ENCODE measurements around the gene STH. TPM values are rescaled to one million over a fixed set of nuclear protein-coding genes. Genes with fewer than 3 reads are reported as not detected.

Gene STH
- polyA plus RNA-seq, 1 donor (not counting 4 experiments of a cell fraction or from before 2014, with no cell fraction given), result not detected

GRCh38 chr17:46030752-46031151 lies 31.7 kb downstream of the STH start:
- H3K36me3 ChIP-seq (ENCODE audit: control insufficient read depth in 2 of 2, extremely low read depth in 1 of 2, insufficient read depth in 2 of 2, low read length in 2 of 2), result peaks cover 36 to 37% of the 10 kb centered on the region in 2 experiments
- no peaks in the 10 kb centered on the region for H3K4me1 ChIP-seq (ENCODE audit: control insufficient read depth, extremely low read depth, insufficient read depth, low read length)
- H3K79me2 ChIP-seq (ENCODE audit: control insufficient read depth, insufficient read depth, low read length), result no peaks in the 10 kb centered on the region
- dilution Hi-C loops (cut with MboI; ENCODE audit: extremely low pct_ligation_motif_present, low sequenced_read_pairs), result no loop called here
- H3K9ac ChIP-seq (ENCODE audit: control insufficient read depth, extremely low read depth, insufficient read depth, low read length), result no peak overlapping the region
- no peaks in the 10 kb centered on the region for H4K20me1 ChIP-seq (ENCODE audit: control insufficient read depth, extremely low read depth, insufficient read depth, low read length)
- DNase-seq (ENCODE audit: low read depth, low spot score), result no peak
- H3K27me3 ChIP-seq (ENCODE audit: control insufficient read depth, extremely low read depth, insufficient read depth, low read length), result no peaks in the 10 kb centered on the region
- H3K27ac ChIP-seq (ENCODE audit: control insufficient read depth, insufficient read depth, low read length), result no peak overlapping the region
- H3K4me3 ChIP-seq (ENCODE audit: control insufficient read depth in 2 of 3, extremely low read depth in 1 of 3, insufficient read depth in 2 of 3, low read depth in 1 of 3, low read length in 3 of 3), result no peak overlapping the region
- H3K4me2 ChIP-seq (ENCODE audit: control insufficient read depth, extremely low read depth, insufficient read depth, low read depth, low read length), result no peak overlapping the region
- no peak overlapping the region for H2AFZ ChIP-seq (ENCODE audit: control insufficient read depth, low read length)
- H3K9me1 ChIP-seq (ENCODE audit: control insufficient read depth, extremely low read depth, insufficient read depth, low read length), result no peaks in the 10 kb centered on the region
- TF ChIP-seq CTCF (optimal IDR thresholded peaks at IDR 0.05 in 1 of 3, IDR thresholded peaks at IDR 0.05 in 1 of 3, conservative IDR thresholded peaks at IDR 0.05 in 1 of 3; ENCODE audit: extremely low read depth in 1 of 3, insufficient read depth in 2 of 3, low read length in 3 of 3), result no peak
- TF ChIP-seq EZH2 (IDR thresholded peaks at IDR 0.05; ENCODE audit: low read length), result no peak
- H3K9me3 ChIP-seq (ENCODE audit: control insufficient read depth, low read depth, low read length), result no peaks in the 10 kb centered on the region
- FAIRE-seq, result no peak

- Histone ChIP-seq H3K9me3 (ENCODE audit: control insufficient read depth, low read depth, low read length) (no peaks in the 10 kb centered on the region), H2AFZ (ENCODE audit: control insufficient read depth, low read length) (no peak overlapping the region), H3K27ac (ENCODE audit: control insufficient read depth, insufficient read depth, low read length) (no peak overlapping the region), H3K36me3 (ENCODE audit: control insufficient read depth in 2 of 2, extremely low read depth in 1 of 2, insufficient read depth in 2 of 2, low read length in 2 of 2) (peaks cover 34 to 39% of the 10 kb centered on the region in 2 experiments), H3K4me1 (ENCODE audit: control insufficient read depth, extremely low read depth, insufficient read depth, low read length) (no peaks in the 10 kb centered on the region), H4K20me1 (ENCODE audit: control insufficient read depth, extremely low read depth, insufficient read depth, low read length) (no peaks in the 10 kb centered on the region), H3K79me2 (ENCODE audit: control insufficient read depth, insufficient read depth, low read length) (no peaks in the 10 kb centered on the region), H3K9me1 (ENCODE audit: control insufficient read depth, extremely low read depth, insufficient read depth, low read length) (no peaks in the 10 kb centered on the region), H3K9ac (ENCODE audit: control insufficient read depth, extremely low read depth, insufficient read depth, low read length) (no peak overlapping the region), H3K27me3 (ENCODE audit: control insufficient read depth, extremely low read depth, insufficient read depth, low read length) (no peaks in the 10 kb centered on the region), H3K4me2 (ENCODE audit: control insufficient read depth, extremely low read depth, insufficient read depth, low read depth, low read length) (no peak overlapping the region), H3K4me3 (ENCODE audit: control insufficient read depth in 2 of 3, extremely low read depth in 1 of 3, insufficient read depth in 2 of 3, low read depth in 1 of 3, low read length in 3 of 3) (no peak overlapping the region)
- DNase-seq (ENCODE audit: low read depth, low spot score) (no peak), FAIRE-seq (no peak)
- TF ChIP-seq CTCF (optimal IDR thresholded peaks at IDR 0.05 in 1 of 3, IDR thresholded peaks at IDR 0.05 in 1 of 3, conservative IDR thresholded peaks at IDR 0.05 in 1 of 3; ENCODE audit: extremely low read depth in 1 of 3, insufficient read depth in 2 of 3, low read length in 3 of 3), result no peak
- dilution Hi-C loops (cut with MboI; ENCODE audit: extremely low pct_ligation_motif_present, low sequenced_read_pairs), result no loop called here
These were observed 32.4 kb downstream of the STH start for GRCh38 chr17:46031440-46031839.
